GM12892 (cell line): ENCODE results near the gene GGT7.
"Not testable (repeated sequence)": the region's sequence is repeated elsewhere in the genome, so short reads cannot be mapped to it uniquely, and the experiment has no call there.

Experiments used
- DNase-seq: peaks from one replicate; pipeline ENCODE4 v3.0.0; 2011; ENCODE audit not compliant: insufficient read length
- FAIRE-seq: peaks from 2 replicates; lab custom pipeline; 2011; peaks lifted over from hg19 to GRCh38; lab: Jason Lieb, UNC
- POLR2A ChIP-seq: IDR thresholded peaks from 2 replicates; pipeline ENCODE4 v1.6.1; 2011; ENCODE audit warnings: low read depth, low read length, control low read depth
- POLR2AphosphoS5 ChIP-seq: IDR thresholded peaks from 2 replicates; pipeline ENCODE4 v1.6.1; 2011; ENCODE audit warnings: low read depth, low read length, control low read depth
- TAF1 ChIP-seq: IDR thresholded peaks from 2 replicates; pipeline ENCODE4 v1.6.1; 2011; ENCODE audit warnings: low read depth, mild to moderate bottlenecking, control low read depth, low read length, borderline replicate concordance

GGT7 gene

DNA sequence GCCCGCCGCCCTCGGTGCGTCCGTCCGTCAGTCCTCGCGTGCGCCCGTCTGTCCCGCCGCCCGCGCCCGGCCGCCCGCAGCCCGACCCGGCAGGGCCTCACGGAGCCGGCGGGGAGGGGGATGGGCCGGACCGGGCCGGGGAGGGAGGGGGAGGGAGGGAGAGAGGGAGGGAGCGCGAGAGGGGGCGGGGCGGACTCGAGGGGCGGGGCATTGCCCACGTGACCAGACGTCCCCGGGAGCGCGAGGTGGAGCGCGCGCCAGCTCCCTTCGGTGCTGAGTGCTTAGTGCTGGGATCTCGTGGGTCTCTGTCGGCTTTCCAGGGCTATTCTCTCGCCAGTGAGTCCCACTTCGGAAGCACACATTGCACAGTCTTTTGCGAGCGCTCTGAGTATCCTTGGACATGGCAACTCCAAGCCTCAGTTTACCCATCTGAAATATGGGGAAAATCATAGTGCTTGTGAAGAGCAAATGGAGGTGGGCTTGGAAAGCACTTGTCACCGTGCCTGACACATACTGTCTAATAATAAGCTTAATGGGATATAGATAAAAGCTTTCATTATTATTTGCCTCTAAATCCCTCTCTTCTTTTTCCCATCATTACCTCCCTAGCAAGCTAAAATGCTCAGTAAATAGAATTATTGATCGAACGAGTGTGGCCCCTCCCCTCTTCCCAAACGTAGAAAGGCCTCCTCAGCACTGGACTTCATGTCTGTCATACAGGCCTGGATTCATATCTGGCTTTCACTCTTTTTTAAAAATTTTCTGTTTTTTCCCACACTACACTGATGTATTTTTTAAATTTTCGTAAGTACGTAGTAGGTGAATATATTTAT lies 46.9 kb downstream of the GGT7 start, which contains the start of gene NCOA6:
NCOA6 (minus strand) TSS at position 122 of the 833 bp plus-strand sequence. CDS start 43,296 bp downstream, outside the sequence.
- FAIRE-seq = peak; percentile 82
- TF ChIP-seq POLR2A (no peak; the same call in 1 of the 2 replicates), POLR2AphosphoS5 (no peak), TAF1 (no peak)
- DNase-seq = peak; percentile 58

DNA sequence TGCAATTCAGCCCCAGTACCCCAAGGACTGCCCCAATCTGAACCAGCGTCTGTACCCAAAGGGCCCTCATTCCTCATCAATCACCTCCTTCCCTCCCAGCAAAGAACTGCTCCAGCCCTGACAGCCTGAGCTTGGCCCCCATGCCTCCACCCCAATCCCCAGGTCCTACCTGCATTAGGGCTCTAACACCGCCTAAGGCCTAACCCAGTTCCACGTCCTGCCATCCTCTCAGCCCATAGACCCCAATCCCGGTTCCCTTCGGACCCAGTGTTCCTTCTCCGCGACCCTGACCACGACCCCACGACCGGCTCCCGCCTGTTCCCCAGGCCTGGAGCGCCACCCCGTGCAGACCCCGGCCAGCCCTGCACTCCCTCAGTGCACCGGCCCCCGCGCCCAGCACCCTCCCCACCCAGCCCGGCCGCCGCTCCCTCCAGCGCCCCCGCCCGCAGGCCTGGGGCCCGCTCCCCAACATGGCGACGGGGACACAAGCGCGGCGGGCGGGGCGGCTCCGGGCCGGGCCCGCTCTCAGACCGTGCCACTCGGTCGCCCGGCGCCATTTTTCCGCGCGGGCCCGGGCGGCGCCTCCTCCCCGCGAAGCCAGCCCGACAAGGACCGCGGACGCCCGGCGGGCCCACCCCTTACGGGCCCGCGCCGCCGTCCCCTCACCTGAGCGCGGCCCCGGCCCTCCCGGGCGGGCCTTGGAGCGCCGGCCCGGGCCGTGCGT lies 47.7 kb downstream of the GGT7 start:
- FAIRE-seq (peak; percentile 75), DNase-seq (peak; percentile 54)
- peak; percentile 72 for TF ChIP-seq POLR2A
- peak; percentile 76; the same call in 1 of the 2 replicates for TF ChIP-seq TAF1
- no peak for TF ChIP-seq POLR2AphosphoS5

DNA sequence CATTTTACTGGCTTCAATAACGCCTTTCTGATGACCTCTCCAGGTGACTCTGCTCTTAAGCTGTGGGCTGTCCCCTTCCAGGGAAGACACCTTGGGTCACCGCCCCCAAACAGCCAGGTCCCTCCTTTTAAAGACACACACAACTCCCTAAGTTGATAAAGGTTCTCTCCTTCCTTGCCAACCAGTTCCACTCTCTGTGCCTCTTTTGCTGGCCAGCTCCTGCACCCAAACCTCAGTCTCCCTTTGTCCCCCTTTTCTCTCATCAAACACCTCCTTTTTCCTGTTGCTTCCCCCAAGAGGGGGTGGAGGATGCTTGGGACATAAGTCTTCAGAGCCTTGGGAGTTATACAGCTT lies 48.2 kb downstream of the GGT7 start:
- TF ChIP-seq TAF1 = no peak
- no peak for TF ChIP-seq POLR2AphosphoS5
- no peak for TF ChIP-seq POLR2A
- FAIRE-seq = peak; percentile 81
- peak; percentile 48 for DNase-seq

DNA sequence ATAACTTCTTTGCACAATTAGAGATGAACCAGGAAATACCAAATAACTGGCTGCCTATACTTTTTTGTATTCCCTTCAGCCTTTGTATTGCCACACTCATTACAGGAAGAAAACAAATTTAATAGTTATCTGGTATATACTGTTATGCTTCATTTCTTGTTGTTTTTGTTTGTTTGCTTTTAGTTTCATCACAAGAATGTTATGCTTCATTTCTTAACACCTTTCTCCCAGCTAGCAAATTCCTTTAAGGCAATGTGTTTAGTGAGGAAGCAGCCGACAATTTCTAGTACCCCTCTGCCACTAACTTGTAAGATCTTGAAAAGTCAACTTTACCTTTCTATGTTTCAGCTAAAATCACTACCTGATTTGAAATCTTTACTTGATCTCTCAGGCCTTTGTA lies 48.6 kb downstream of the GGT7 start:
- TF ChIP-seq TAF1 = no peak
- no peak for TF ChIP-seq POLR2A
- no peak for TF ChIP-seq POLR2AphosphoS5
- no peak for DNase-seq
- FAIRE-seq = no peak

DNA sequence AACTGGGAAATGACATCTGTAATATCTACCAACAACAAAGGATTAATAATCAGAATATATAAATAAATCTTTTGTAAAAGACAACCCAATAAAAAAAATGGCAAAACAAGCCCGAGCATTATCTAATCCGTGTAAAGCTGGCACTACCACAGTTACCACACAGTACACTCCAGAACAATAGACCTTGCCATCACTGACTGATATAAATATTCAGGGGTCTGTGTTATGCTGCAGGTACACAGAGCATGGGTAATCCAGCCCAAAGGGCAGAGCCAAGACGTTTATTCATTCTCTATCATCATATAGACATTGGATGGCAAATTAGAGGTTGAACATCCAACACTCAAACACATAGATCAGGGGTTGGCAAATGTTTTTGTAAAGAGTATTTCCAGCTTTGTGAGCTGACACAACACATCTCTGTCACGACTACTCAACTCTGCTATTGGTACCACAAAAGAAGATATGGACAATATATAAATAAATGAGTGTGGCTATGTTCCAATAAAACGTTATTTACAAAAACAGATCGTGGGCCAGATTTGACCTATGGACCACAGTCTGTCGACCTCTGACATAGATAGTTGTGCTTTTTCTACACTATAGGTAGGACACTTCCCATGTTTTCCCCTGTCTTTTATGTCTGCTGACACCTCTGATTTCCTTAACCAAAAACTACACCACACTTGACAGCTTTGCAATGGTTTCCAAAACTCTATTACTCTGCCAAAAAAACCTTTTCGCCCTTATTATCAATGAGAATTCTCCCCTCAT lies 51.7 kb downstream of the GGT7 start:
- DNase-seq (no peak), FAIRE-seq (no peak)
- TF ChIP-seq POLR2A (no peak), POLR2AphosphoS5 (no peak), TAF1 (no peak)

DNA sequence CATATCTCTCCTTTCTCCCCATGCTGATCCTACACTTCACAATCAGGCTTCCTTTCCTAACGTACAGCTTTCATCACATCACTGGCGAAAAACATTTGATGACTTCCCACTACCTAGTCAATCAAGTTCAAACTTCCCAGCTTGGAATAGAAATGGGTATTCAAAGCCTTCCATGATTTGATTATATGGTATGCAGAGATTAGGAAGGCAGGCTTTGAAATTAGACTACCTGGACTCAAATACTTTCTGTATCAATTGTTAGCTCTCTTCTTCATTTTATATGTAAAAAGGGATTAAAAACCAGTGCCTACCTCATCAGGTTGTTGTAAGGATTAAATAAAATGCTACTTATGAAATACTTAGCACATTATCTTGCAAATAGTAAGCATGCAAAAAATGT lies 54.9 kb downstream of the GGT7 start:
- no peak for FAIRE-seq
- no peak for TF ChIP-seq POLR2AphosphoS5
- no peak for DNase-seq

DNA sequence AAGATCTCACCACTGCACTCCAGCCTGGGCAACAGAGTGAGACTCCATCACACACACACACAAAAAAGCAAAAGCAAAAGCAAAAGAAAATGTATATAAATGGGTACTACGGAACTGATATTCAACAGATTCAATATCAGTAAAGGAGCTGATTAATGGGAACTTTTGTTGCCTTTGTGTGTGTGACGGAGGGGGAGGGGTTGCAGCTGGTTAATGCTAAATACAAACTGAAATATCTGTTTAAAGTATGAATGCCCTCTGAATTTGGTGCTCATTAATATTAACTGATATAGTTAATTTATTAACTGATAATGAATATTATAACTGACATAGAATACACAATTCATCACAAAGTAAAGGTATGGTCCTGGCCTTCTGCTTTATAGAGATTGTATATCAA lies 55.6 kb downstream of the GGT7 start:
- TF ChIP-seq POLR2A (no peak), POLR2AphosphoS5 (no peak)
- DNase-seq (no peak), FAIRE-seq (no peak)

DNA sequence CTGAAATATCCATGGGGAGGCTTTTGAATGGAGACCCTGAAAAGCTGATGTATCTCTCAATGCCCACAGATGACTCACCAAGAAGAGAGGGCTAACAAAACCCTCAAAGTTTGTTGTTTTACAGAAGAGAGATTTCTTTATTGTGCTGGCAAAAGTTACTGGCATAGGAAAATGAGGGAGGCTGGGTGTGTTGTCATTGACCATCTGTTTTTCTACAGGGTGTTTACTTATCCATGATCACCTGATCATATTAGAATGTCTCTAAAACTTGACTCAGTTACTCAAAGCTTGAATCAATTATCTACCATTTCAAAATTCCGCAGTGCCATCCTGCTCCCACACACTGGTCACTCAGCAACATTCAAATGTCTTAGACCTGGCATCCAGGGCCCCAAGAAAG lies 57.0 kb downstream of the GGT7 start:
- FAIRE-seq (no peak), DNase-seq (no peak)
- TF ChIP-seq POLR2AphosphoS5 (no peak), POLR2A (no peak), TAF1 (no peak)

DNA sequence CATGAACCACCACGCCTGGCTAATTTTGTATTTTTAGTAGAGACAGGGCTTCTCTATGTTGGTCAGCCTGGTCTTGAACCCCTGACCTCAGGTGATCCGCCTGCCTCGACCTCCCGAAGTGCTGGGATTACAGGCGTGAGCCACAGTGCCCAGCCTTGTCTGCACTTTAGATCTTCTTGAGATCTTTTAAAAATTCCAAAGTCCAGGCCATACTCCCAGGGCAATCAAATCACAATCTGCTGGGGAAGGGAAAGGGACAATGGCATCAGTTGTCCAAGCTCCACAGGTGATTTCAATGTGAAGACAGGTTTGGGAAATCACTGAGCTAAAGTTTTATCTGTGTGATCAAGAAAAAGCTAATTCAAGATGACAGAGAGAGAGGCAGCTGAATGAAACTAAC lies 64.1 kb downstream of the GGT7 start:
- FAIRE-seq (no peak), DNase-seq (no peak)

DNA sequence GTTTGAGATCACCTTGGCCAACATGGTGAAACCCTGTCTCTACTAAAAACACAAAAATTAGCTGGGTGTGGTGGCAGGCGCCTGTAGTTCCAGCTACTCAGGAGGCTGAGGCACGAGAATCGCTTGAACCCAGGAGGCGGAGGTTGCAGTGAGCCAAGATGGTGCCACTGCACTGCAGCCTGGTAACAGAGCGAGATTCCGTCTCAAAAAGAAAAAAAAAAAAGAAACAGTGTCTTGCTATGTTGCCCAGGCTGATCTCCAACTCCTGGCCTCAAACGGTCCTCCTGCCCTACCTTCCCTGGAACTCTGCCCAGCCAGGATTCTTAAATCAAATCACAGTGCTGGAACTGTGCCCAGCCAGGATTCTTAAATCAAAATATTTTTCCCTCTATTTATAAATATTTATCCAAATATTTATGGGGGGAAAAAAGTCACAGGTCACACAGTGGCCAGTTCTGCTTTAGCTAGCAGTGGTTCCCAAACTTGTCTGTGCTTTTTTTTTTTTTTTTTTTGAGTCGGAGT lies 64.7 kb downstream of the GGT7 start:
- FAIRE-seq, DNase-seq: not testable (repeated sequence)

More for the DNA sequence above, 64.1 kb downstream of the GGT7 start:
- TF ChIP-seq POLR2AphosphoS5 = no peak
- TF ChIP-seq POLR2A = no peak
- TF ChIP-seq TAF1 = no peak

DNA sequence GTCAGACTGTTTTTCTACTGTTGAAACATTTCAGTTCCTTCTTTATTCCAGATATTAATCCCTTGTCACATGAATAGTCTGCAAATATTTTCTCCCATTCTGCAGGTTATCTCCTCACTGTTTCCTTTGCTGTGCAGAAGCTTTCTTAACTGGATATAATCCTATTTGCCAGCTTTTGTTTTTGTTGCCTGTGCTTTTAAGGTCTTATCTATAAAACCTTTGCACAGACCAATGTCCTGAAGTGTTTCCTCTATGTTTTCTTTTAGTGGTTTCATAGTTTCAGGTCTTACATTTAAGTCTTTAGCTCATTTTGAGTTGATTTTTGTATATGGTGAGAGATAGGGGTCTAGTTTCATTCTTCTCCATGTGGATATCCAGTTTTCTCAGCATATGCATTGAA lies 66.4 kb downstream of the GGT7 start:
- DNase-seq (no peak), FAIRE-seq (no peak)
- TF ChIP-seq TAF1 (no peak), POLR2A (no peak), POLR2AphosphoS5 (no peak)

DNA sequence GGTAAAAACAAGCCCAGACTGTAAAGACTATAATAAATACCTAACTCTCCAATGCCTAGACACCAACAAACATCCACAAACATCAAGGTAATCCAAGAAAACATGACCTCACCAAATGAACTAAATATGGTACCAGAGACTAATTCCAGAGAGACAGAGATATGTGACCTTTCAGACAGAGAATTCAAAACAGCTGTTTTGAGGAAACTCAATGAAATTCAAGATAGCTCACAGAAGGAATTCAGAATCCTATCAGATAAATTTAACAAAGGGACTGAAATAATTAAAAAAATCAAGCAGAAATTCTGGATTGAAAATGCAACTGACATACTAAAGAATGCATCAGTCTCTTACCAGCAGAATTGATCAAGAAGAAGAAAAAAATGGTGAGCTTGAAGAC lies 73.8 kb downstream of the GGT7 start:
- no peak for FAIRE-seq
- no peak for DNase-seq
- TF ChIP-seq TAF1 = no peak
- TF ChIP-seq POLR2A = no peak
- TF ChIP-seq POLR2AphosphoS5 = no peak
